ENCODE measurements around the gene PLK5. TPM values are rescaled to one million over a fixed set of nuclear protein-coding genes. Genes with fewer than 3 reads are reported as not detected.

Gene PLK5
- total RNA-seq, 2 donors from 2014 or later, result not detected

- Histone ChIP-seq H3K9ac (ENCODE audit: low read depth in 2 of 2, low read length in 2 of 2) (no peak overlapping the region), H3K27ac (no peak overlapping the region), H3K9me3 (no peaks in the 10 kb centered on the region), H3K4me1 (peaks cover 6% of the 10 kb centered on the region), H3K4me3 (no peak overlapping the region), H3K27me3 (no peaks in the 10 kb centered on the region), H3K36me3 (no peaks in the 10 kb centered on the region)
- no peak for DNase-seq
- intact Hi-C loops (cut with DNase I), result no loop called here
- TF ChIP-seq, protein P1, sequence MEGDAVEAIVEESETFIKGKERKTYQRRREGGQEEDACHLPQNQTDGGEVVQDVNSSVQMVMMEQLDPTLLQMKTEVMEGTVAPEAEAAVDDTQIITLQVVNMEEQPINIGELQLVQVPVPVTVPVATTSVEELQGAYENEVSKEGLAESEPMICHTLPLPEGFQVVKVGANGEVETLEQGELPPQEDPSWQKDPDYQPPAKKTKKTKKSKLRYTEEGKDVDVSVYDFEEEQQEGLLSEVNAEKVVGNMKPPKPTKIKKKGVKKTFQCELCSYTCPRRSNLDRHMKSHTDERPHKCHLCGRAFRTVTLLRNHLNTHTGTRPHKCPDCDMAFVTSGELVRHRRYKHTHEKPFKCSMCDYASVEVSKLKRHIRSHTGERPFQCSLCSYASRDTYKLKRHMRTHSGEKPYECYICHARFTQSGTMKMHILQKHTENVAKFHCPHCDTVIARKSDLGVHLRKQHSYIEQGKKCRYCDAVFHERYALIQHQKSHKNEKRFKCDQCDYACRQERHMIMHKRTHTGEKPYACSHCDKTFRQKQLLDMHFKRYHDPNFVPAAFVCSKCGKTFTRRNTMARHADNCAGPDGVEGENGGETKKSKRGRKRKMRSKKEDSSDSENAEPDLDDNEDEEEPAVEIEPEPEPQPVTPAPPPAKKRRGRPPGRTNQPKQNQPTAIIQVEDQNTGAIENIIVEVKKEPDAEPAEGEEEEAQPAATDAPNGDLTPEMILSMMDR (IDR thresholded peaks at IDR 0.05), result no peak
Measured at GRCh38 chr19:1481224-1481892, 42.5 kb upstream of the PLK5 start.

DNA sequence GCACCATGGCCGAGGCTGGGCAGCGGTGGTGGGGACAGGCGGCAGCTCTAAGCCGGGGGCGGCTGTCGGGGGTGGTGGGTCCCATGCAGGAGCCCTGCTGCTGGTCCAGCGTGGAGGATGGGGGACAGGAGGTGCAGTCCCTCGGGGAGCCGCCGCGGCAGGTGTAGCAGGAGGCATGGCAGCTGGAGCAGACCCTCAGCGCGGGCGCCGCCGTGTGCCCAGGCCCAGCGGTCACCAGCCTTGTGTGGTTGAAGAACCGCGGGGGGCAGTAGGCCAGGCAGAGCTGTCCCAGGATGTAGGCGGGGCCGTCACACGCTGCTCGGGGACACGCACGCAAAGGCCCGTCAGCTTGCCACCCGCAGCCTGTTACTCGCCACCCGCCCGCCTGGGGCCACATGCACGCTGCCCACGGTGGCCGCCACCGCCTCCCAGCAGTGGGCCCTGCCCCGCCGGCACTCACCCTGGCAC is 42.0 kb upstream of the PLK5 start:
- Histone ChIP-seq H3K36me3 (no peaks in the 10 kb centered on the region), H3K4me3 (no peak overlapping the region), H3K27ac (no peak overlapping the region), H3K27me3 (no peaks in the 10 kb centered on the region), H3K9ac (ENCODE audit: low read depth in 2 of 2, low read length in 2 of 2) (no peak overlapping the region), H3K4me1 (peaks cover 6% of the 10 kb centered on the region), H3K9me3 (no peaks in the 10 kb centered on the region)
- intact Hi-C loops (cut with DNase I), result no loop called here
- no peak for DNase-seq
- TF ChIP-seq, protein P1 (IDR thresholded peaks at IDR 0.05), result no peak

DNA sequence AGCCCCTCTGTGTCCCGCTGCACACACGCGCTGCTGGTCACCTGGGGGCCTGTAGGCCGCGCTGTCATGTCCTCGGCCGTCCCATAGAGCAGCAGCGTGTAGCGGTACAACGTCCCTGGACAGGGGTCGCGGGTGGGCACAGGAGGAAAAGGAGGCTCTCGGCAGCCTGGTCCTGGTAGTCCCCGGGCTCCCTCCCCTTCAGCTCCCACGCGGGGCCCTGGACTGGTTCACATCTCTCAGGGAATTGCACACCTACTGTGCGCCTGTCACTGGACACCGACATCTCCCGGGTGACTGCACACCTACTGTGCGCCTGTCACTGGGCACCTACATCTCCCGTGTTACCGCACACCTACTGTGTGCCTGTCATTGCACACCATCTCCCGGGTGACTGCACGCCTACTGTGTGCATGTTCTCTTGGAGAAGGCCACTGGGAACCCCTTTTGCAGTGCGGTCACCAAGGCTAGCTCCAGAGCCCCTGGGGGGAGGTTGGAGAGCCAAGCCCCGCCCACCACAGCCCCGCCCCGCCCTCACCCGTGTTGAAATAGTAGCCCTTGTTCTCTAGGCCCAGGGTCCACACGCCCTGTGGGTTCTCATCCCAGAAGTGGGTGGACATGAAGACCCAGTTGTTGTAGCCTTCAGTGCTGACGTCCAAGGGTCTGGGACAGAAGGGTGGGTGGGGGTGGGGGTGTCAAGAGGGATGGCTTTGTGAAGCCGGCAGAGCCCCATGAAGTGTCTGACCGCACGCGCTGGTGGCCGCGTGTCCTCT is 41.3 kb upstream of the PLK5 start:
- TF ChIP-seq, protein P1 (IDR thresholded peaks at IDR 0.05), result no peak
- no peak for DNase-seq
- no peak overlapping the region for H3K4me3 ChIP-seq

DNA sequence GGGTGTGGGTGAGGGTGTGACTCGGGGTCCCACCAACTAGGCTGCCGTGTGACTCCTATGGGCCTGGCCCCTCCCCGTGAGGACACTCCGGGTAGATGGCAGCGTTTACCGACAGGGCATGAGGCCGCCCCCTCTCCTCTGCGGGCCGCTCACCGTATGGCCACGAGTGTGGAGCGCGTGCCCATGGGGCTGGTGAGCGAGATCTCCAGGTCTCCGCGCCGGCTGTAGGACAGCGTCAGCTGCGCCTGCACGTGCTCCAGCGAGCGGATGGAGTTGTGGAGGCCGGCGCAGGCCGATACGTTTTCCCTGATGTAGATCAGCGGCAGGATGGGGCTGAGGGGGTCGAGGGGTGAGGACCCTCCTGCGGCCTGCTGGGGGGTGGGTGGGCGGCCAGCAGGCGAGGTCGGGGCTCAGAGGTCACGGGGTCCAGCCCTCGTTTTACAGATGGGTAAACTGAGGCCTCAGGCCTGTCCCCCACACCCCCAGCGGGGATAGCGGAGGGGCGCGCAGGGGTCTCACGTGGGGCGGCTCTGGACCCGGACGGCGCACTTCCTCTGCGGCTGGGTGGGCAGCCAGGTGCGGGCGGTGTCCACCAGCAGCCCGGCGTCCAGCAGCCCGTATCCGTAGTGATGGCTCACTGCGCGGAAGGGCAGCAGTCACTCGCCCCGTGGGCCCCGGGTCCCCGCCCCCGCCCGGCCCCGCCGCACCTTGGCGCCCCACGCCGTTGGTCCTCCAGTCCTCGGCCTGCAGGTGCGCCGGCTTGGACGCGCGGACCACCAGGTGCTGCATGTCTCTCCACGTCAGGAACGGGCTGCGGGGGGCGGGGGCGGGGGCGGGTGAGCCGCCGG is 40.5 kb upstream of the PLK5 start:
- H3K9ac ChIP-seq (ENCODE audit: low read depth in 2 of 2, low read length in 2 of 2), result no peak overlapping the region
- H3K27me3 ChIP-seq, result no peaks in the 10 kb centered on the region
- no peaks in the 10 kb centered on the region for H3K9me3 ChIP-seq
- TF ChIP-seq, protein P1 (IDR thresholded peaks at IDR 0.05), result no peak
- H3K4me1 ChIP-seq, result no peaks in the 10 kb centered on the region
- no peak overlapping the region for H3K4me3 ChIP-seq
- no peak overlapping the region for H3K27ac ChIP-seq
- no peaks in the 10 kb centered on the region for H3K36me3 ChIP-seq
- no peak for DNase-seq
- intact Hi-C loops (cut with DNase I), result no loop called here

More for the DNA sequence above, 41.3 kb upstream of the PLK5 start:
- Histone ChIP-seq H3K27ac (no peak overlapping the region), H3K36me3 (no peaks in the 10 kb centered on the region), H3K4me1 (peaks cover 5% of the 10 kb centered on the region), H3K27me3 (no peaks in the 10 kb centered on the region), H3K9ac (ENCODE audit: low read depth in 2 of 2, low read length in 2 of 2) (no peak overlapping the region), H3K9me3 (no peaks in the 10 kb centered on the region)
- intact Hi-C loops (cut with DNase I), result no loop called here

DNA sequence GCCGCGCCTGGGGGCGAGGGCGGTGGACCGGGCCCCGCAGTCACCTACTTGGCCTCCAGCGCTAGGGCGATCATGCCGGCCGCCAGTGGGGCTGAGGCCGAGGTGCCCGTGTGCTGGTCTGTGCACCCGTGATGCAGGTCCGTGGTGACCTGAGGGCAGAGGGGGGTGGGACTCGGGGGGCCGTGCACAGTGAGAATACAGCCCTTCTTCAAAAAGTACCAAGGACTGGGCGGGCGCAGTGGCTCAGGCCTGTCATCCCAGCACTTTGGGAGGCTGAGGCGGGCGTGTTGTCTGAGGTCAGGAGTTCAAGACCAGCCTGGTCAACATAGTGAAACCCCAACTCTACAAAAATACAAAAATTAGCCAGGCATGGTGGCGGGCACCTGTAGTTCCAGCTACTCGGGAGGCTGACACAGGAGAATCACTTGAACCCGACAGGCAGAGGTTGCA is 39.9 kb upstream of the PLK5 start:
- Histone ChIP-seq H3K27me3 (no peaks in the 10 kb centered on the region), H3K9me3 (no peaks in the 10 kb centered on the region), H3K27ac (no peak overlapping the region), H3K4me3 (no peak overlapping the region), H3K4me1 (no peaks in the 10 kb centered on the region), H3K36me3 (no peaks in the 10 kb centered on the region), H3K9ac (ENCODE audit: low read depth in 2 of 2, low read length in 2 of 2) (no peak overlapping the region)
- intact Hi-C loops (cut with DNase I), result no loop called here
- TF ChIP-seq, protein P1 (IDR thresholded peaks at IDR 0.05), result no peak
- no peak for DNase-seq
